SU-DHL-6 (cell line): Measurements from ENCODE around the gene SHF.

Experiments used
- EZH2phosphoT487 ChIP-seq: fragments of 200-600 bp; sonication (generic), shearing (Covaris generic); conservative IDR thresholded peaks from 2 replicates; pipeline ENCODE4 v1.6.1; 2018; ENCODE audit warnings: mild to moderate bottlenecking, antibody characterized with exemption, low read length, moderate library complexity, mixed read lengths
- TF ChIP-seq, protein P1 (sequence below): fragments of 200-600 bp; sonication (generic); IDR thresholded peaks from one replicate; pipeline ENCODE4 v1.5.1; 2017; ENCODE audit warnings: antibody characterized with exemption, mild to moderate bottlenecking, low read length, moderate library complexity; ENCODE audit not compliant: insufficient read depth, poor library complexity, severe bottlenecking

DNA sequence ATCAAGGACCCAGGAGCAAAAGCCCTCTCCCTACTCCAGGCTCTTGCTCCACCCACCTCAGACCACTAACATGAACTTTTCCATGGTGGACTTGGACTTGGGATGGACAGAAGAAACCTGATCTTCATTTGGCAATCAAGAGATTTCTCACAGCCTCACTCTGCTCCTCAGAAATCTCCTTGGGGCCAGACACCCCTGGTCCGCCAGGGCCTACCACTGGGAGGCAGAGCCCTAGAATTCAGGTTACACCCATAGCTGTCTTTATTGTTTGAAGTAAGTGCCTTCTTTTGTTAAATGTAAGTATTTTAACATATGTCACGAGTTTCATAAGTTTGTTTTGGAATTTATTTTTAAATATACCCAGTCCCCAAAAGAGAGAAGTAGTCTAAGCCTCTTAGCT is 13.2 kb downstream of the SHF start:
- TF ChIP-seq, protein P1, sequence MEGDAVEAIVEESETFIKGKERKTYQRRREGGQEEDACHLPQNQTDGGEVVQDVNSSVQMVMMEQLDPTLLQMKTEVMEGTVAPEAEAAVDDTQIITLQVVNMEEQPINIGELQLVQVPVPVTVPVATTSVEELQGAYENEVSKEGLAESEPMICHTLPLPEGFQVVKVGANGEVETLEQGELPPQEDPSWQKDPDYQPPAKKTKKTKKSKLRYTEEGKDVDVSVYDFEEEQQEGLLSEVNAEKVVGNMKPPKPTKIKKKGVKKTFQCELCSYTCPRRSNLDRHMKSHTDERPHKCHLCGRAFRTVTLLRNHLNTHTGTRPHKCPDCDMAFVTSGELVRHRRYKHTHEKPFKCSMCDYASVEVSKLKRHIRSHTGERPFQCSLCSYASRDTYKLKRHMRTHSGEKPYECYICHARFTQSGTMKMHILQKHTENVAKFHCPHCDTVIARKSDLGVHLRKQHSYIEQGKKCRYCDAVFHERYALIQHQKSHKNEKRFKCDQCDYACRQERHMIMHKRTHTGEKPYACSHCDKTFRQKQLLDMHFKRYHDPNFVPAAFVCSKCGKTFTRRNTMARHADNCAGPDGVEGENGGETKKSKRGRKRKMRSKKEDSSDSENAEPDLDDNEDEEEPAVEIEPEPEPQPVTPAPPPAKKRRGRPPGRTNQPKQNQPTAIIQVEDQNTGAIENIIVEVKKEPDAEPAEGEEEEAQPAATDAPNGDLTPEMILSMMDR, result no peak
- TF ChIP-seq EZH2phosphoT487, result no peak
